Endothelial cell (in vitro differentiated cells): Measurements from ENCODE around the gene PIK3C2G. TPM values are rescaled to one million over a fixed set of nuclear protein-coding genes. Genes with fewer than 3 reads are reported as not detected.

Source experiments
- DNase-seq: peaks from one replicate; pipeline ENCODE4 v3.0.0; 2021; ENCODE audit warnings: low spot score
- H3K27ac Mint-ChIP-seq: one replicate; pipeline ENCODE4 v1.8.0; 2021; ENCODE audit warnings: mixed read lengths, inconsistent platforms; ENCODE audit not compliant: unreplicated experiment
- H3K27me3 Mint-ChIP-seq: one replicate; pipeline ENCODE4 v1.8.0; 2021; ENCODE audit warnings: mild to moderate bottlenecking, moderate library complexity, mixed read lengths, inconsistent platforms; ENCODE audit not compliant: unreplicated experiment
- H3K36me3 Mint-ChIP-seq: one replicate; pipeline ENCODE4 v1.8.0; 2021; ENCODE audit warnings: mild to moderate bottlenecking, low read depth, mixed read lengths, inconsistent platforms; ENCODE audit not compliant: unreplicated experiment
- H3K4me1 Mint-ChIP-seq: one replicate; pipeline ENCODE4 v1.8.0; 2021; ENCODE audit warnings: mild to moderate bottlenecking, mixed read lengths, inconsistent platforms; ENCODE audit not compliant: unreplicated experiment
- H3K4me3 Mint-ChIP-seq: one replicate; pipeline ENCODE4 v1.8.0; 2021; ENCODE audit warnings: mild to moderate bottlenecking, mixed read lengths, inconsistent platforms; ENCODE audit not compliant: unreplicated experiment
- H3K9me3 Mint-ChIP-seq: one replicate; pipeline ENCODE4 v1.8.0; 2021; ENCODE audit warnings: mixed read lengths, inconsistent platforms; ENCODE audit not compliant: unreplicated experiment
- CTCF ChIP-seq: fragments of 200-600 bp; sonication (generic); IDR thresholded peaks from one replicate; pipeline ENCODE4 v1.5.0; 2021; ENCODE audit warnings: antibody characterized with exemption; ENCODE audit not compliant: unreplicated experiment
- total RNA-seq: library from RNA; stranded (reverse); fragmentation: NEBNext Ultra II Directional; extraction: Animal tissue kit (Norgen Biotek cat#: 25700); gene quantifications from one replicate; pipeline ENCODE4 v1.2.1, GENCODE V29; 2021; ENCODE audit not compliant: unreplicated experiment

Gene PIK3C2G
- total RNA-seq, 1 donor from 2014 or later: not detected

- Mint-ChIP-seq H3K9me3 (no peaks in the 10 kb centered on the region), H3K4me1 (no peaks in the 10 kb centered on the region), H3K27me3 (no peaks in the 10 kb centered on the region), H3K4me3 (no peak overlapping the region), H3K27ac (no peak overlapping the region), H3K36me3 (no peaks in the 10 kb centered on the region)
- no peak for TF ChIP-seq CTCF
- no peak for DNase-seq
Measured at GRCh38 chr12:18629445-18629844, 368.1 kb downstream of the PIK3C2G start.

- no peak for TF ChIP-seq CTCF
- H3K4me3 Mint-ChIP-seq: no peak overlapping the region
- no peaks in the 10 kb centered on the region for H3K4me1 Mint-ChIP-seq
- H3K27me3 Mint-ChIP-seq: no peaks in the 10 kb centered on the region
- DNase-seq: no peak
- H3K36me3 Mint-ChIP-seq: no peaks in the 10 kb centered on the region
- H3K27ac Mint-ChIP-seq: no peak overlapping the region
- no peaks in the 10 kb centered on the region for H3K9me3 Mint-ChIP-seq
Measured at GRCh38 chr12:18629916-18630315, 368.6 kb downstream of the PIK3C2G start.

- Mint-ChIP-seq H3K36me3 (no peaks in the 10 kb centered on the region), H3K27me3 (no peaks in the 10 kb centered on the region)
Measured at GRCh38 chr12:18631339-18631738, 370.0 kb downstream of the PIK3C2G start.

GRCh38 chr12:18632848-18633247, 371.5 kb downstream of the PIK3C2G start:
- no peak for TF ChIP-seq CTCF
- Mint-ChIP-seq H3K27ac (no peak overlapping the region), H3K36me3 (no peaks in the 10 kb centered on the region), H3K9me3 (no peaks in the 10 kb centered on the region), H3K4me1 (no peaks in the 10 kb centered on the region), H3K27me3 (no peaks in the 10 kb centered on the region), H3K4me3 (no peak overlapping the region)
- DNase-seq: no peak

More at GRCh38 chr12:18631339-18631738, 370.0 kb downstream of the PIK3C2G start:
- Mint-ChIP-seq H3K4me1 (no peaks in the 10 kb centered on the region), H3K27ac (no peak overlapping the region), H3K9me3 (no peaks in the 10 kb centered on the region), H3K4me3 (no peak overlapping the region)
- no peak for DNase-seq
- TF ChIP-seq CTCF: no peak

- H3K9me3 Mint-ChIP-seq: no peaks in the 10 kb centered on the region
- H3K4me1 Mint-ChIP-seq: no peaks in the 10 kb centered on the region
- no peak for TF ChIP-seq CTCF
- no peak overlapping the region for H3K27ac Mint-ChIP-seq
- H3K36me3 Mint-ChIP-seq: no peaks in the 10 kb centered on the region
- no peak overlapping the region for H3K4me3 Mint-ChIP-seq
- DNase-seq: no peak
- H3K27me3 Mint-ChIP-seq: no peaks in the 10 kb centered on the region
Measured at GRCh38 chr12:18634382-18634781, 373.1 kb downstream of the PIK3C2G start.
